NCI-H524 (cell line): ENCODE results near the gene CDK10.
"Not testable (repeated sequence)": the region's sequence is repeated elsewhere in the genome, so short reads cannot be mapped to it uniquely, and the experiment has no call there.

ENCODE experiments used
- DNase-seq, 2 experiments: peaks; one replicate each; lab custom pipeline; 2025; lab: John Stamatoyannopoulos, UW

Gene CDK10

DNA sequence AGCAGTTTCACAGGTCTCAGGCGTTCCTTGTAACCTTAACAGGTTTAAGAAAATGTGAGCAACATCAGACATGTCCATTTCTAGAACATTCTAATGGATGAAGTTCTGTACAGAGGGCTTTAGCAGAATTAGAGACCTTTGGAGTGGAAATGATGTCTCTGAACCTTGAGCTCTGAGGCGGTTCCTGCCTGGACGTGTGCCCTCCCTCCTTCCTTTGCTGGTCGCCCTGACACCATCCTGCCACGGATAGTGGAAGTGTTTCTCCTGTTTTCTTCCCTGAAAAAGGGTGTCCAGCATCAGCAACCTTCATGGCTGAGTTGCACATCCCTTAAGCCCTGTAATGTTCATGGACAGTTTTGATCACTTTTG lies 17.7 kb upstream of the CDK10 start:
- DNase-seq: no peak

DNA sequence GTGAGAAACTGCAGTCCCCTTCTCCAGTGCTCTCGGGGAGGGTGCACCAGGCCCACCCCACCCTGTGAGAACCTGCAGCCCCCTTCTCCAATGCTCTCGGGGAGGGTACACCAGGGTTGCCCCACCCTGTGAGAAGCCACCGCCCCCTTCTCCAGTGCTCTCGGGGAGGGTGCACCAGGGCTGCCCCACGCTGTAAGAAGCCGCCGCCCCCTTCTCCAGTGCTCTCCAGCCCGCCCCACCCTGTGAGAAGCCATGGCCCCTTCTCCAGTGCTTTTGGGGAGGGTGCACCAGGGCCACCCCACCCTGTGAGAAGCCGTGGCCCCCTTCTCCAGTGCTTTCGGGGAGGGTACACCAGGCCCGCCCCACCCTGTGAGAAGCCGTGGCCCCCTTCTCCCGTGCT lies 16.7 kb upstream of the CDK10 start:
- DNase-seq: no peak

DNA sequence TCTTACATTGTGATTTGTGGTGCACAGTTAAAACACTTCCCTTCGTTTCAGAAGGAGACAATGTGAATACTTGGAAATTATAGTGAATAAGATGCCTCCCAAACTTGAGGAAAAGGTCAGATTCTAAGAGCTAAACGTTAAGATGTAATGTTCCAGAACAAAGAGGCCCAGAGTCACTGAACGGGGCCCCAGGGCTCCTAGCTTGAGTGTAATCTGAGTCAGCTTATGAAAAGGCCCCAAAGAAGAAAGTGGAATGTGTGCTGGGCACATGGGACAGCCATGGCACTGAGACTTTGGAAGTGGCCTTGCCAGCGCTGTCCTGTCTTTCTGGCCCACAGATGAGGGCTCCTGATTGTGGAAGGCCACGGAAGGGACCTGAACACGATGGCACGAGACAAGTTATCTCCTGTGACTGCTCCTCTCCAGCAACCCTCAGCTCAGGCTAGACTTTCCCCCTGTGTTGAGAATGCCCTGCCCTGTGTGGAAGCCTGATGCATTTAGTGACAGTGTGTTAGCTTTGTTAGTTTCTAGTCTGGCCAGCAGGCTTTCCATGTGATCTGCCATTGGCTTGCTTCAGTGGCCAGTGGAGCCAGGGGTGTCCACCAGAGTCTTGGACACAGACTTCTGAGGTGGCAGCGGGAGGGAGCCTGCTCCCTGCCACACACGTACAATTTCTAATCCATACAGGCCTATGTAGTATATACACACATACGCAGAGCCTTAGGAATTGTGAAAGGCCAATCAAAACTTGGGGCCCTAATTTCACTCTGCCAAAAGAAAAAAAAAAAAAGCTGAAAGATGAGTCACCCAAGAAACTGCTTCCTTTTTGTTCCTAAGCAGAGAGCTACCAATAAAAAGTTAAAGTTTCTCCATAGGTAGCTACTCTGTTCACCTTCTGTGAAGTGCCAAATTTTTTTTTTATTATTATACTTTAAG lies 15.7 kb upstream of the CDK10 start:
- no peak for DNase-seq

DNA sequence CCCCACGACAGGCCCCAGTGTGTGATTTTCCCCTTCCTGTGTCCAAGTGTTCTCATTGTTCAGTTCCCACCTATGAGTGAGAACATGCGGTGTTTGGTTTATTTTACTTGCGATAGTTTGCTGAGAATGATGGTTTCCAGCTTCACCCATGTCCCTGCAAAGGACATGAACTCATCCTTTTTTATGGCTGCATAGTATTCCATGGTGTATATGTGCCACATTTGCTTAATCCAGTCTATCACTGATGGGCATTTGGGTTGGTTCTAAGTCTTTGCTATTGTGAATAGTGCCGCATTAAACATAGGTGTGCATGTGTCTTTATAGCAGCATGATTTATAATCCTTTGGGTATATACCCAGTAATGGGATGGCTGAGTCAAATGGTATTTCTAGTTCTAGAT lies 14.9 kb upstream of the CDK10 start:
- not testable (repeated sequence) for DNase-seq

DNA sequence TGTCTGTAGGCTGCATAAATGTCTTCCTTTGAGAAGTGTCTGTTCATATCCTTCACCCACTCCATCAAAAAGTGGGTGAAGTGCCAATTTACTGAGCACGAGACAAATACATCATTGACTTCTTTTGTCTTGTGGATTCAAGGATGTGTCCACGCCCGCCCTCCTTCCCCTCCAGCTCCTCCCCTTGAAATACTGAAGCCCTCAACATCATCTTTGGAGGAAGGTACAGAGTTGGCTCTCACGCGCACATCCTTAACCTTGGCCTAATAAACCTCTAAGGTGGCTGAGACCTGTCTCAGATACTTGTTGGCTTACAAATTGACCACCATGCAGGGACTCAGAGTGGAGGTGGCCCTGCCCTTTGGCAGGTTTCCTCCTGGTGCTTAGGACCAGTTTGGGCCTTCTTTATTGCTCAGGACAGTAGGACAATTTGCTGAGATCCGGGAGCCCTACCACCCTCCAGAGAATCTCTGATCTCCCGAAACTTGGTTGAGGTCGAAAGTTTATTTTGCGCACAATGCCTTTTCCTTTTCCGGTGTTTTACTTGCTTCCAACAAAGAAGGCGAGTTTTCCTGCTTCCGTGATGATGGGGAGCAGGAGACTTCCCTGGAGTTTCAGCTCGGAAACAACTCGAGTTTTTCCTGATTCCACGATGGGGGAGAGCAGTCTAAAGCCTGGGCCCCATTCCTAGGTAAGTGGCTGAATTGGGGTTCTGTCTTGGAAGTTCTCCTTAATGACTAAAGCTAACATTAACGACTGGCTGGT lies 14.1 kb upstream of the CDK10 start:
- no peak for DNase-seq

DNA sequence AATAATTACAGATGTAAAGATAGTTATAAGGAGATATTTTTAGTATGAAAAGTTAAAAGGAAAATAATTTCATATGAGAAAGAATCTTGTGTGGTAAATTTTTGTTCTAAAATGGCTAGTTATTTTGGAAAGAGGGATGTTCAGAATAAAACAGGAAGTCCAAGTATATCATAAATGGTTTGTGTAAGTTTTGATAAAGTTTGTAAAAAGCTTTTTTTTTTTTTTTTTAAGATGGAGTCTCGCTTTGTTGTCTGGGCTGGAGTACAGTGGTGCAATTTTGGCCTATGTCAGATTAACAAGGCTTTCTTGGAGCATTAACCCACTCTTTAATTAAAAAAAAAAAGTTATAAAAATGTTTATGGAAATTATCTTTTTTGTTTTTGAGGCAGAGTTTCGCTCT lies 8.2 kb upstream of the CDK10 start:
- DNase-seq: no peak

DNA sequence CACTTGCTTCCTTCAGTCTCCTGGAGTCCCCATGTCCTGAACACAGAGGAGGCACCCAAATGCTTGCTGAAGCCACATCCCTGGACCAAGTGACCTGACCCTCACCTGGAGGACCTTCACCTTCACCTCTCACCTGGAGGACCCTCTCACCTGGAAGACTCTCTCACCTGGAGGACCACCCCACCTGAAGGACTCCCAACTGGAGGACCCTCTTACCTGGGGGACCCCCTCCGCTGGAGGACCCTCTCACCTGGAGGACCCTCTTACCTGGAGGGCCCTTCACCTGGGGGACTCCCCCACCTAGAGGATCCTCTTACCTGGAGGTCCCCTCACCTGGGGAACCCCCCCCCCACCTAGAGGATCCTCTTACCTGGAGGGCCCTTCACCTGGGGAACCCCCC lies 573 bp upstream of the CDK10 start:
- no peak for DNase-seq

DNA sequence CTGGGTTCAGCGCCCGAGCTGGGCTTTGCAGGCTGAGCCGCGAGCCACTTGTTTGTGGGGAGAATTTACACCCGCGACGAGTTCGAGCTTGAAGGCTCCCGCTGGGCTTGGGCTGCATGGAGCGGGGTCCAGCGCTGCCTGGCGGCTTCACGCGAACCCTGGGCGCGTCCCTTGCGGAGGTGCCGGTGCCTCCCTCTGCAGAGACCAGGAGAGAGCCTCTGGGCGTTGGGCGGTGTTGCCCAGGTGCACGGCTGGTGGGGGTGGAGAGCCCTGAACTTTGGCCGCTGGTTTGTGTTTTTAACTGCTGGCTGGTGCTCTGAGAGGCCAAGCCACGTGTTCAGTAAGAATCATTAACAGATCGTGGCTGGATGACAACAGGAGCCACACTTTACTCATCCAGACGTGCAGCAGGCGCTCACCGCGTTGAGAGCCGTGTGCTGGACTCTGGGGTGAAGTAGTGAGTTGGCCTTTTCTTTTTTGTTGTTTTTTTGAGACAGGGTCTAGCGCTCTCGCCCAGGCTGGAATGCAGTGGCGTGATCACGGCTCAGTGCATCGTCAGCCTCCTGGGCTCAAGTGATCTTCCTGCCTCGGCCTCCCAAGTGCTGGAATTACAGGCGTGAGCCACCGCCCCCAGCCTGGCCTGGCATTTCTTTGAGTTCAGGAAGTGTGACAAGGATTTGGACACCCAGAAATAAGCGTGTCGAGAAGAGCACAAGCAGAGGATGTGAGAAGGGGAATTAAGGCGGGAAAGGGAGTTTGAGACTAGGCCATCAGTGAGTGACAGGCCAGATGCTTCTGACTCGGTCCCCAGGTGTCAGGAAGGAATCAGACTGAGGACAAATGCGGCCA lies 827 bp downstream of the CDK10 start:
- DNase-seq: peak in 1 of 2 experiments; percentile 60

DNA sequence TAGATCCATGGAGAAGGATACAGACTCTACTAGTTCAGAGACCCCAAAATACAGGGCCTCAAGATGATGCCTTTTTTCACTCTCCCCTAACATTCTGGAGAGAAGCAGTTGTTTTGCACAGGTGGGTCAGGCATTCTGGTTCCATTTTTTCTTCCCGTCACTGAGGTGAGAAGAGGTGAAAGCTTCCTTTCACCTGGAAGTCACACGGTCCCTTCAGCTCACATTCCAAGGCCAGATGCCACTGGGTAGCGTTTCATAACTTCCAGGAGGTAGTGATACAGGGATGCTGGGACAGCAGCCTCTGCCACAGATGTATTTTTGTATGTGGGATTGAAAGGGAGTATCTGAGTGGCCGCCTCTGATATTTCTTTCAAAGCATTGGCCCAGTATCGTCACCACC lies 1.9 kb downstream of the CDK10 start:
- DNase-seq: no peak

DNA sequence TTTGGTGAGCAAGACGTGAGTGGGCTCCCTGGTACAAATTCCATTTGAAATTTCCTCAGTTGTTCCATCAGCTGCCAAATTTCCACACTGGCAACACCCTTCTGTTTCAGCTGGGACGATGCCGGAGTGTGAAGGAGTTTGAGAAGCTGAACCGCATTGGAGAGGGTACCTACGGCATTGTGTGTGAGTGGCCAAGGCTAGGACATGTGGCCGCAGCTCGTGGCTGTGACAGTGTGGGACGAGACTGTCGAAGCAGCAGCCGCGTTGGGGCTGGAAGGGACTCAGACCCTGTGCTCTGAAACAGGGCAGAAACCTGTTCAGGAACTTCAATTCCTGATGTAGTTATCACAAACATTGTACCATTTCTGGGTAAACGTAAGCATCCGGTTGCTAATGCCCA lies 2.7 kb downstream of the CDK10 start:
- DNase-seq: no peak

DNA sequence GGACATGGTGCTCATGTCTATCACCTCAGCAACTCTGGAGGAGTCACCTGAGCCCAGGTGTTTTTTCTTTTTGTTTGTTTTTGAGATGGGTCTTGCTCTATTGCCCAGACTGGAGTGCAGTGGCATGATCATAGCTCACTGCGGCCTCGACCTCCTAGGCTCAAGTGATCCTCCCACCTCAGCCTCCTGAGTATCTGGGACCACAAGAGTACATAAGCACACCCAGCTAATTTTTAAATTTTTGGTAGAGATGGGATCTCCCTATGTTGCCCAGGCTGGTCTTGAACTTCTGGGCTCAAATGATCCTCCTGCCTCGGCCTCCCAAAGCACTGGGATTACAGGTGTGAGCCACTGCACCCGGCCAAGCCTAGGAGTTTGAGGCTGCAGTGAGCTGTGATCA lies 3.1 kb downstream of the CDK10 start:
- DNase-seq: not testable (repeated sequence)

DNA sequence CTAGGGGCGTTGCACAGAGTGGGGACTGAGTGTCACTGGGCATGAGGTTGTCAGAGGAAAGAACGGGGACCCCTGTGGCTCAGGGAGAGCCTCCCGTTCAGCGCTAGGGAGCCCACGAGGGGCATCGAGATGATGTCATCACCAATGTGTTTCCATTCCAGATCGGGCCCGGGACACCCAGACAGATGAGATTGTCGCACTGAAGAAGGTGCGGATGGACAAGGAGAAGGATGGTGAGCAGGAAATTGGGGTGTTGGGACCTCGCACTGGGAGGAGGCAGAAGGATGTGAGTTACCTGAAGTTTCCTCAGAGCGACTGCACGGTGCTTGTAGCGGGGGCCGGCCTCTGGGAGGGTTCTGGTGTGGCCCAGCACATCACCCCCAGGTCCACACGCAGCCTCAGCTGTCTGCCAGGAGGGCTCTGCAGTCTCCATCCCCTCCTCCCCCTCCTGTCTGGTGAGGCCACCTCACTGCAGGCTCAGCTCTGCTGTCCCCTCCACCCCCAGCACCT lies 4.0 kb downstream of the CDK10 start:
- no peak for DNase-seq

DNA sequence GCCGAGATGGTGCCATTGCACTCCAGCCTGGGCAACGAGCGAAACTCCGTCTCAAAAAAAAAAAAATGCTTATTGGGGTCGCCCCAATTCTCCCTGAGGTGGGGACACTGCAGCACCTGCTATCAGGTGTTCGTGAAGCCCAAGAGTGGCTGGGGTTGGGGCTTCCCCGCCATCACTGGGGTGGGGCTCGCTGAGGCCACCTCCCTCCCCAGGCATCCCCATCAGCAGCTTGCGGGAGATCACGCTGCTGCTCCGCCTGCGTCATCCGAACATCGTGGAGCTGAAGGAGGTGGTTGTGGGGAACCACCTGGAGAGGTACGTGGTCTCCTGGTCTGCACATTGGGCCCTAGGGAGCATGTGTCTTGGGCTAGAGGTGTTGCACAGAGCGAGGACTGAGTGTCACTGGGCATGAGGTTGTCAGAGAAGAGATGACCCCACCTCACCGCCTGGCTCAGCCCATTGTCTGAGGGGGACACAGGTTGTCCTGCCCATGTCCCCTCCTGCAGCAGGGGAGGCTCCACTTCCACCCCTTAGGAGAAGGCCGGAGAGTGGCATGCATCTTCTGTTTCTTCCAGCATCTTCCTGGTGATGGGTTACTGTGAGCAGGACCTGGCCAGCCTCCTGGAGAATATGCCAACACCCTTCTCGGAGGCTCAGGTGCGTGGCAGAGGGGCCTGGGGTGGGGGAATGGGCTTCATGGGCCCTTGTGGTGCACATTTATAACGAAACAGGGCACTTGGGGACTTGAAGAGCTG lies 4.9 kb downstream of the CDK10 start:
- no peak for DNase-seq

DNA sequence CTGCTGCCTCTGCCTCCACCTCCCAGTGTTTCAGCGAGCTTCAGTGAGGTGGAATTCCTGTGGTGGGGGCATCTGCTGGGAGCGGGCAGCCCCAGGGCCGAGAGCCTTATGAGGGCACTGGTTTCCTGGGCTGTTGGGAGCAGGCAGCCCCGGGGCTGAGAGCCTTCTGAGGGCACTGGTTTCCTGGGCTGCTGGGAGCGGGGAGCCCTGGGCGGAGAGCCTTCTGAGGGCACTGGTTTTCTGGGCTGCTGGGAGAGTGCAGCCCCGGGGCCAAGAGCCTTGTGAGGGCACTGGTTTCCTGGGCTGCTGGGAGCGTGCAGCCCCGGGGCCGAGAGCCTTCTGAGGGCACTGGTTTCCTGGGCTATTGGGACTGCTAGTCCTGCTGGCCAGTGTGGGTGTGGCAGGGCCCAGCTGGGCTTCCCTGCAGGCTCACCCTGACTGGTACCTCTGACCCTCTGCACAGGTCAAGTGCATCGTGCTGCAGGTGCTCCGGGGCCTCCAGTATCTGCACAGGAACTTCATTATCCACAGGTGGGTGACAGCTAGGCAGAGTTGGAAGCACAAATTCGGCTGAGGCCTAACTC lies 5.6 kb downstream of the CDK10 start:
- no peak for DNase-seq

DNA sequence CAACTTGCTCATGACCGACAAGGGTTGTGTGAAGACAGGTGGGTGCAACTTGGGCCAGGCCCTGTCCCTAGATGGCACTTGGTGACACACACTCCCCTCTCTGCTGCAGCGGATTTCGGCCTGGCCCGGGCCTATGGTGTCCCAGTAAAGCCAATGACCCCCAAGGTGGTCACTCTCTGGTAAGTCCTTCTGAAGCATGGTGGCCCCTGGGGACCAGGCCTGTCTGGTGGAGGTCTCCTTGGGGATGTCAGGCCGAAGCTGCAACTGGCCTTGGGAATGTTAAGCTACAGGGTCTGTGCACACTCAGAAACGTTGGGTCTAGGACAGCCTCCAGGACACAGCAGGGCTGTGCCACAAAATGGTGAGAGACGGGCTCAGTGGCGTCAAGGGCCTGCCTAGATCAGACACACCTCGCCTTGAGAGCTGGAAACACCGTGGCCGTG lies 6.8 kb downstream of the CDK10 start:
- no peak for DNase-seq

DNA sequence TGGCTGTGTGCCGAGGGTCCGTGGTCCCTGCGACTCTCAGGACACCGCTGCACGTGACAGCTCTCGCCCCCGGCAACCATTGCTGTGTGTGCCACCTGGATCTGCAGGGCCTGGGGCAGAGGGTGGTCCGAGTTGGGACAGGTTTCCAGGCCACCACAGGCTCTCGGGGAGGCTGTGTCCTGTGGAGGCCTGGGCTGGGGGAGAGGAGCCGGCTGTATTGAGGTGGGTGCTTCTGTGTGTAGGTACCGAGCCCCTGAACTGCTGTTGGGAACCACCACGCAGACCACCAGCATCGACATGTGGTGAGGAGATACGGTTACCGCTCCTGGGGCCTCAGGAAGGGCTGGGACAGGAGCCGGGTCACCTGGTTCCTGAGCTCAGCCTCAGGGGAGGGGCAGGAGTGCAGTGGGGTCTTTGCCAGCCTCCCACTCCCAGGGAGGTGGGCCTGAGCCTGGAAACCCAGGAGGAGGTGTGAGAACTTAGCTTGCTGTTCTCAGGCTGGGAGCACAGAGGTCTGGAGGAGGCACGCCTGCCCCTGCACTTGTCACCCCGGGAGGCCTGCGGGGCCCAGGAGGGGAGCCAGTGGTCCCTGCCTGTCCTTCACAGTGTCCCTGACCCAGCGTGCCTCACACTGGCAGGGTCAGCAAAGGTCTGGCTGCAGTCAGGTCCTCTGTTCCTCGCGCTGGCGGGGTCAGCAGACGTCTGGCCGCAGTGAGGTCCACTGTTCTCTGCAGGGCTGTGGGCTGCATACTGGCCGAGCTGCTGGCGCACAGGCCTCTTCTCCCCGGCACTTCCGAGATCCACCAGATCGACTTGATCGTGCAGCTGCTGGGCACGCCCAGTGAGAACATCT lies 7.7 kb downstream of the CDK10 start:
- DNase-seq: no peak

DNA sequence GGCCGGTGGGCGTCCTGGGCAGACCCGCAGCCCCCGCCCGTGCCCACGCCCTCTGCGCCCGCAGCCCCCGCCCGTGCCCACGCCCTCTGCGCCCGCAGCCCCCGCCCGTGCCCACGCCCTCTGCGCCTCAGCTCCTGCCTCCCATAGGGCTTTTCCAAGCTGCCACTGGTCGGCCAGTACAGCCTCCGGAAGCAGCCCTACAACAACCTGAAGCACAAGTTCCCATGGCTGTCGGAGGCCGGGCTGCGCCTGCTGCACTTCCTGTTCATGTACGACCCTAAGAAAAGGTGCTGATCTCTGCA lies 8.2 kb downstream of the CDK10 start:
- not testable (repeated sequence) for DNase-seq

DNA sequence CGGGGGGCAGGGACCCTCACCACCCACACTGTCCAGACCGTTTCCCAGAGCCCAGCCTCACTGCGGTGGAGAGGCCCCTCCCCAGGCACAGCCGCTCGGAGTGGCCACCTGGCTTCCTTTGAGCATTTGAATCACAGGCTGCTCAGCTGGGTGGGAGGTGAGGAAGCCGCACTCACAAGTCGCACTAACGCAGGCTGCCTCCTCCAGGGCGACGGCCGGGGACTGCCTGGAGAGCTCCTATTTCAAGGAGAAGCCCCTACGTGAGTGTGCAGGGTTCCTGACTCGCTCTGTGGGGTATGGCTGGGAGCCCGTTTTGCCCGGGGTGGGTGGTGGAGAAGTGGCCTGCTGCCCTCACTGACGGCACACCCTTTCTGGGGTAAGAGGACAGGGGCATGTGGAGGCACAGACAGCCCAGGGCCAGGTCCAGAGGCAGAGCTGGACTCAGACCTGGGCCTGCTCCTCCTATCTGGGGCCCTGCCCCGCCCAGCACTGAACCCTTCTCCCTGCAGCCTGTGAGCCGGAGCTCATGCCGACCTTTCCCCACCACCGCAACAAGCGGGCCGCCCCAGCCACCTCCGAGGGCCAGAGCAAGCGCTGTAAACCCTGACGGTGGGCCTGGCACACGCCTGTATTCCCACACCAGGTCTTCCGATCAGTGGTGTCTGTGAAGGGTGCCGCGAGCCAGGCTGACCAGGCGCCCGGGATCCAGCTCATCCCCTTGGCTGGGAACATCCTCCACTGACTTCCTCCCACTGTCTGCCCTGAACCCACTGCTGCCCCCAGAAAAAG lies 8.8 kb downstream of the CDK10 start:
- DNase-seq: no peak

DNA sequence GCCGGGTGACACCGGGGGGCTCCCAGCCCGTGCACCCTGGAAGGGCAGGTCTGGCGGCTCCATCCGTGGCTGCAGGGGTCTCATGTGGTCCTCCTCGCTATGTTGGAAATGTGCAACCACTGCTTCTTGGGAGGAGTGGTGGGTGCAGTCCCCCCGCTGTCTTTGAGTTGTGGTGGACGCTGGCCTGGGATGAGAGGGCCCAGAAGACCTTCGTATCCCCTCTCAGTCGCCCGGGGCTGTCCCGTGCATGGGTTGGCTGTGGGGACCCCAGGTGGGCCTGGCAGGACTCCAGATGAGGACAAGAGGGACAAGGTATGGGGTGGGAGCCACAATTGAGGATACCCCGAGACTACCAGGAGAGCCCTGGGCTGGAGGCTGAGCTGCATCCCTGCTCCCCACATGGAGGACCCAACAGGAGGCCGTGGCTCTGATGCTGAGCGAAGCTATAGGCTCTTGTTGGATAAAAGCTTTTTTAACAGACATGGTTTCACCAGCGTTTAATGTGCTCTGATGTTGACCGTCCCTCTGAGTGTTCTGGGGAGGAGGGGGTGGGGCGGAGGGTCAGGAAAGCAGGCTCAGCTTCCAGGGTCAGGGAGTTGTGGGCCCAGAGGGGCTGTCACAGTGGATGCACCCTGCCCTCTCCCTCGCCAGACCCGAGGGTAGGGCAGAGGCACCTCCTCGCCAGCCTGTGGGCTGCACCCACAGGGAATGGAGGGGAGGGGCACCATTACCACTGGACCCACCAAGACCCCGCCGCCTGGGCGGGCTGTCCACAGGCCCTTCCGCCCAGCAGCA lies 9.6 kb downstream of the CDK10 start:
- DNase-seq: no peak
